K562 (cell line): ENCODE data around the gene ANK3. TPM values are rescaled to one million over a fixed set of nuclear protein-coding genes. Genes with fewer than 3 reads are reported as not detected.
A peak's percentile ranks its signal among the peaks of the same experiment; 100 is the strongest.

Source experiments
- ATAC-seq: fragments of 200-7000 bp; cut with Tn5 transposase; 3 replicates; pipeline ENCODE4 v1.9.1; 2020; ENCODE audit warnings: moderate library complexity
- BruUV-seq: library from RNA; stranded (reverse); fragments of 400-500 nt; replicated peaks from 2 replicates; lab custom pipeline; 2021; lab: Mats Ljungman, UMichigan
- CTCF ChIA-PET: fragments of 300-600 bp; formaldehyde crosslinking; extraction: SDS; loops from one replicate; lab custom pipeline; 2021; ENCODE audit warnings: low intra/inter-chr PET ratio; lab: Yijun Ruan, JAX
- POLR2A ChIA-PET: fragments of 300-600, 350-650 bp; sonication (Branson Sonifier 250); formaldehyde crosslinking; extraction: SDS; loops from one replicate; lab custom pipeline; 2021; ENCODE audit warnings: antibody characterized with exemption, inconsistent platforms; lab: Yijun Ruan, JAX
- DNase-seq, 4 experiments: peaks; one replicate each; pipeline versions ENCODE4 v3.0.0 to v3.0.0-alpha.2; 2011 to 2018; ENCODE audit warnings: low spot score in 3 of 4, mixed read lengths in 3 of 4; ENCODE audit errors: extremely low read depth in 1 of 4
- FAIRE-seq: peaks from 2 replicates; lab custom pipeline; 2011; peaks lifted over from hg19 to GRCh38; lab: Jason Lieb, UNC
- H2AFZ ChIP-seq: 2 replicates; pipeline ENCODE4 v1.6.0; 2011; ENCODE audit warnings: low read depth, low read length, control low read depth, inconsistent platforms
- H3K27ac ChIP-seq: fragments of 200-600 bp; 3 replicates; pipeline ENCODE4 v1.8.0; 2011; ENCODE audit warnings: low read depth, mild to moderate bottlenecking, control low read depth, inconsistent platforms, low read length, moderate library complexity, mixed read lengths; ENCODE audit errors: extremely low read depth
- H3K27me3 ChIP-seq, 2 experiments: fragments of 300-600 bp in 1 of 2; 2 replicates in 1 of 2; 3 replicates in 1 of 2; pipeline versions ENCODE4 v1.6.0 to v1.8.0; 2011; ENCODE audit warnings: inconsistent platforms in 2 of 2, low read length in 2 of 2, mild to moderate bottlenecking in 1 of 2, mixed read lengths in 1 of 2, moderate library complexity in 1 of 2; ENCODE audit not compliant: control insufficient read depth in 2 of 2, insufficient read depth in 2 of 2
- H3K36me3 ChIP-seq: fragments of 300-600 bp; 3 replicates; pipeline ENCODE4 v1.8.0; 2011; ENCODE audit warnings: mild to moderate bottlenecking, low read length, inconsistent platforms; ENCODE audit not compliant: control insufficient read depth, insufficient read depth
- H3K4me1 ChIP-seq, 2 experiments: fragments of 200-600 bp in 1 of 2; replicated peaks in 1 of 2; 2 replicates in 1 of 2; 3 replicates in 1 of 2; pipeline versions ENCODE4 v1.5.1 to v1.8.0; 2011; ENCODE audit warnings: inconsistent platforms in 2 of 2, low read length in 2 of 2, mild to moderate bottlenecking in 1 of 2, mixed read lengths in 1 of 2, moderate library complexity in 1 of 2; ENCODE audit not compliant: control insufficient read depth in 2 of 2, insufficient read depth in 2 of 2
- H3K4me2 ChIP-seq: 2 replicates; pipeline ENCODE4 v1.6.1; 2011; ENCODE audit warnings: low read length, control low read depth, inconsistent platforms, mixed read lengths; ENCODE audit not compliant: insufficient read depth
- H3K4me3 ChIP-seq: fragments of 200-600 bp; sonication (generic), shearing (Covaris generic); 2 replicates; pipeline ENCODE4 v1.5.1; 2016; ENCODE audit warnings: control low read depth, inconsistent platforms
- H3K79me2 ChIP-seq: fragments of 200-600 bp; 3 replicates; pipeline ENCODE4 v1.8.0; 2011; ENCODE audit warnings: low read length, inconsistent platforms; ENCODE audit not compliant: control insufficient read depth, insufficient read depth
- H3K9ac ChIP-seq, 2 experiments: 2 replicates each; pipeline versions ENCODE4 v1.6.0 to v1.6.1; 2011; ENCODE audit warnings: low read depth in 2 of 2, low read length in 2 of 2, control low read depth in 1 of 2, inconsistent platforms in 1 of 2, mild to moderate bottlenecking in 1 of 2, mixed read lengths in 1 of 2; ENCODE audit not compliant: insufficient read depth in 1 of 2
- H3K9me1 ChIP-seq: one replicate; pipeline ENCODE4 v1.6.0; 2011; ENCODE audit warnings: inconsistent platforms, mild to moderate bottlenecking, low read length, moderate library complexity; ENCODE audit not compliant: control insufficient read depth, insufficient read depth
- H3K9me3 ChIP-seq: replicated peaks from 2 replicates; pipeline ENCODE4 v1.5.1; 2011; ENCODE audit warnings: low read depth, low read length, inconsistent platforms; ENCODE audit not compliant: control insufficient read depth, insufficient read depth
- H4K20me1 ChIP-seq: replicated peaks from 2 replicates; pipeline ENCODE4 v1.6.1; 2011; ENCODE audit warnings: low read length, inconsistent platforms, mixed read lengths; ENCODE audit not compliant: control insufficient read depth, insufficient read depth
- ARID1B ChIP-seq: fragments of 450-650 bp; IDR thresholded peaks from 2 replicates; pipeline ENCODE4 v1.6.1; 2016; ENCODE audit warnings: antibody characterized with exemption, mild to moderate bottlenecking, inconsistent platforms
- BRD9 ChIP-seq: fragments of 450-650 bp; IDR thresholded peaks from 2 replicates; pipeline ENCODE4 v1.6.1; 2018; ENCODE audit warnings: low read depth; ENCODE audit not compliant: partially characterized antibody
- C11orf30 ChIP-seq: fragments of 450-650 bp; IDR thresholded peaks from 2 replicates; pipeline ENCODE4 v1.6.1; 2016; ENCODE audit warnings: low read depth, mild to moderate bottlenecking
- CAMTA2 ChIP-seq: fragments of 250-450 bp; sonication (Bioruptor Pico); conservative IDR thresholded peaks from 2 replicates; pipeline ENCODE4 v1.5.1; 2022
- CEBPG ChIP-seq, 3 experiments: fragments of 200-800 bp in 1 of 3; sonication (Bioruptor generic) in 1 of 3; sonication (generic) in 1 of 3; formaldehyde crosslinking in 1 of 3; IDR thresholded peaks in 2 of 3; conservative IDR thresholded peaks in 1 of 3; 2 replicates each; pipeline versions ENCODE4 v1.6.1 to v1.8.0; 2016 to 2022; ENCODE audit warnings: missing compliant biosample characterization in 2 of 3, missing genetic modification characterization in 2 of 3, mild to moderate bottlenecking in 1 of 3, missing genetic modification reagents in 1 of 3
- CREBBP ChIP-seq: IDR thresholded peaks from one replicate; pipeline ENCODE4 v1.6.1; 2012; ENCODE audit warnings: low read depth, mild to moderate bottlenecking, control low read depth, inconsistent platforms, low read length
- ELF1 ChIP-seq: fragments of 200-800 bp; sonication (Bioruptor generic); IDR thresholded peaks from 2 replicates; pipeline ENCODE4 v1.6.1; 2016; ENCODE audit warnings: missing genetic modification characterization, missing compliant biosample characterization
- FOSL1 ChIP-seq: fragments of 200-800 bp; sonication (Bioruptor generic); conservative IDR thresholded peaks from 2 replicates; pipeline ENCODE4 v1.6.1; 2016; ENCODE audit warnings: missing genetic modification characterization, missing compliant biosample characterization
- KDM4B ChIP-seq, 2 experiments: fragments of 450-650 bp in 1 of 2; sonication (generic) in 1 of 2; IDR thresholded peaks; 2 replicates each; pipeline ENCODE4 v1.6.1; 2016 to 2017; ENCODE audit warnings: borderline replicate concordance in 2 of 2, antibody characterized with exemption in 1 of 2, low read depth in 1 of 2, mild to moderate bottlenecking in 1 of 2
- MAFF ChIP-seq: IDR thresholded peaks from 2 replicates; pipeline ENCODE4 v1.6.1; 2012; ENCODE audit warnings: low read length, improper control_type of control experiment
- MCM2 ChIP-seq: fragments of 450-650 bp; IDR thresholded peaks from 2 replicates; pipeline ENCODE4 v1.6.1; 2017; ENCODE audit warnings: low read depth, mild to moderate bottlenecking
- MCM5 ChIP-seq: fragments of 450-650 bp; IDR thresholded peaks from 2 replicates; pipeline ENCODE4 v1.6.1; 2016; ENCODE audit warnings: low read depth
- PTRF ChIP-seq: fragments of 450-650 bp; IDR thresholded peaks from 2 replicates; pipeline ENCODE4 v1.6.1; 2016; ENCODE audit warnings: mild to moderate bottlenecking, missing genetic modification characterization, missing compliant biosample characterization
- RBM17 ChIP-seq: fragments of 200-400 bp; formaldehyde crosslinking; IDR thresholded peaks from 2 replicates; pipeline ENCODE4 v1.6.1; 2017; ENCODE audit warnings: low read depth, mild to moderate bottlenecking, low read length, borderline replicate concordance
- SMARCA5 ChIP-seq: fragments of 450-650 bp; IDR thresholded peaks from 2 replicates; pipeline ENCODE4 v1.6.1; 2016
- TRIM28 ChIP-seq: fragments of 450-650 bp; IDR thresholded peaks from 2 replicates; pipeline ENCODE4 v1.6.1; 2017
- XRCC3 ChIP-seq: fragments of 450-650 bp; IDR thresholded peaks from 2 replicates; pipeline ENCODE4 v1.6.1; 2017; ENCODE audit warnings: mild to moderate bottlenecking, moderate library complexity
- ZNF584 ChIP-seq: fragments of 200-800 bp; sonication (Bioruptor generic); IDR thresholded peaks from 2 replicates; pipeline ENCODE4 v1.6.1; 2016; ENCODE audit warnings: low read depth, mild to moderate bottlenecking, missing genetic modification characterization, missing compliant biosample characterization
- WGBS: fragments of 100-300 bp; shearing (Covaris generic); methylation state at CpG from one replicate; pipeline ENCODE4 v1.1.6; 2016; ENCODE audit warnings: low coverage, mixed read lengths; ENCODE audit not compliant: insufficient coverage; ENCODE audit errors: missing lambda C conversion rate; 5-methylcytosine and 5-hydroxymethylcytosine counted together
- in situ Hi-C: fragments of 300-500 bp; cut with MboI; formaldehyde crosslinking; loops from 4 replicates; pipeline ENCODE4 v1.15.0; 2018; ENCODE audit warnings: inconsistent platforms, mixed read lengths
- intact Hi-C: fragments of 100-400 bp; cut with micrococcal nuclease; formaldehyde crosslinking; loops from 2 replicates; pipeline ENCODE4 v1.14.2; 2022
- polyA plus RNA-seq, 8 experiments: library from polyadenylated mRNA; depleted of rRNA in 4 of 8; stranded (reverse) in 5 of 8; unstranded in 3 of 8; fragments of >200 nt; fragmentation: Nextera tagmentation in 2 of 8; fragmentation: Illumina TruSeq in 1 of 8; extraction: Ambion mirVana in 2 of 8; extraction: Trizol in 1 of 8; gene quantifications; 2 replicates each; pipeline versions ENCODE4 v1.2.1 to v1.2.3, GENCODE V29; 2011 to 2014; ENCODE audit warnings: inconsistent platforms in 1 of 8, missing spikeins in 1 of 8
- total RNA-seq, 7 experiments: library from RNA; depleted of rRNA in 6 of 7; stranded (reverse); fragments of >200 nt in 6 of 7; fragmentation: Illumina TruSeq in 2 of 7; extraction: Trizol in 2 of 7; gene quantifications; 2 replicates each; pipeline versions ENCODE4 v1.2.1 to v1.2.3, GENCODE V29; 2011 to 2021; ENCODE audit warnings: low replicate concordance in 1 of 7
- TF ChIP-seq, protein P1 (sequence below): sonication (generic); IDR thresholded peaks from 2 replicates; pipeline ENCODE4 v1.6.1; 2016
- TF ChIP-seq, protein P2 (sequence below): fragments of 450-650 bp; IDR thresholded peaks from 2 replicates; pipeline ENCODE4 v1.6.1; 2017; ENCODE audit warnings: mild to moderate bottlenecking, moderate library complexity
- TF ChIP-seq, protein P3 (sequence below): fragments of 450-650 bp; IDR thresholded peaks from 2 replicates; pipeline ENCODE4 v1.6.1; 2014; ENCODE audit warnings: low read depth, mild to moderate bottlenecking, moderate library complexity, borderline replicate concordance

ANK3 gene
- total and polyA plus RNA-seq, 9 of the 15 experiments (the other 6 are each of a cell fraction or from before 2014, with no cell fraction given) = 10.0 to 32.3 (median 17.9) TPM

DNA sequence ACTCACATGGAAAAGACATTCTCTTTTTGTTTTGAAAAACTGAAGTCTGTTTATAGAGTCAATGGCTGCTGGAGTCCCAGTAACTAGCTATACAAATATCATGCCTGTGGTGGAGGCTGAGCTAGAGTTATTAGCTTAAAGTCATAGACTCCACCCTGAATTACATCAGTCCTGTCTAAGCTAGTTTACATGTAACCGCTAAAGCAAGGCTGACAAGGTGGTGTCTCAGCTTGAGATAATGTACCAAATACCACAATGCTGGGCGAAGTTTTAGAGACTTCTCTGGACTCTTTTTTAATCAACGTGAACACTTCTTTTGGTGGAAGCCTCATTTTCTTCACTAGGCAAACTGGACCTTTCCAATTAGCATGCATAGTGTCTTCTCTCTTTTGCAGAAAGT, 219.4 kb downstream of the ANK3 start (continued):
- TF ChIP-seq CEBPG (CRISPR knock-in tag; IDR thresholded peaks at IDR 0.05) = no peak; the same call in 1 of the 2 replicates
- peak; percentile 30 to 51; a peak in 1 of 4 replicates for TF ChIP-seq CEBPG (tag; conservative IDR thresholded peaks at IDR 0.05 in 1 of 2, IDR thresholded peaks at IDR 0.05 in 1 of 2)
- peak; percentile 41; the same call in 1 of the 2 replicates for TF ChIP-seq ARID1B
- no peak for TF ChIP-seq XRCC3
- TF ChIP-seq, protein P1, sequence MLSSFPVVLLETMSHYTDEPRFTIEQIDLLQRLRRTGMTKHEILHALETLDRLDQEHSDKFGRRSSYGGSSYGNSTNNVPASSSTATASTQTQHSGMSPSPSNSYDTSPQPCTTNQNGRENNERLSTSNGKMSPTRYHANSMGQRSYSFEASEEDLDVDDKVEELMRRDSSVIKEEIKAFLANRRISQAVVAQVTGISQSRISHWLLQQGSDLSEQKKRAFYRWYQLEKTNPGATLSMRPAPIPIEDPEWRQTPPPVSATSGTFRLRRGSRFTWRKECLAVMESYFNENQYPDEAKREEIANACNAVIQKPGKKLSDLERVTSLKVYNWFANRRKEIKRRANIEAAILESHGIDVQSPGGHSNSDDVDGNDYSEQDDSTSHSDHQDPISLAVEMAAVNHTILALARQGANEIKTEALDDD = peak; percentile 94
- no peak for TF ChIP-seq MCM5
- no peak for TF ChIP-seq CREBBP
- 0 out of 2 replicates have a peak, but pooled peaks have one; percentile 24 for TF ChIP-seq ZNF584
- no peak; the same call in 1 of the 2 replicates for TF ChIP-seq FOSL1 (tag)
- TF ChIP-seq, all 486 proteins: peak for 18

DNA sequence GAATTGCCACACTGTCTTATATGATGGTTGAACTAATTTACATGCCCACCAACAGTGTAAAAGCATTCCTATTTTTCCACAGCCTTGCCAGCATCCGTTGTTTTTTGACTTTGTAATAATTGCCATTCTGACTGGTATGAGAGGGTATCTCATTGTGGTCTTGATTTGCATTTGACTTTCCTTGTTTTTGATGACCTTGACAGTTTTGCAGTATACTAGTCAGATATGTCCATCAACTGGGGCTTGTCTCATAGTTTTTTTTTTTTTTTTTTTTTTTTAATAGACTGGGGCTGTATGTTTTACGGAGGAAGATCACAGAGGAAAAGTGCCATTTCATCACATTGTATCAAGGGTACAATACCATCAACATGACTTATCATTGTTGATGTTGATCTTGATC, 220.6 kb downstream of the ANK3 start:
- no peak overlapping the region for H3K27ac ChIP-seq
- no peak overlapping the region for H3K4me2 ChIP-seq
- H3K9ac ChIP-seq = no peak overlapping the region
- no peaks in the 10 kb centered on the region for H3K27me3 ChIP-seq
- no peak overlapping the region for H2AFZ ChIP-seq
- no peaks in the 10 kb centered on the region for H3K9me1 ChIP-seq
- no peak overlapping the region for H3K4me3 ChIP-seq
- ATAC-seq (no peak), DNase-seq (no peak), FAIRE-seq (no peak)
- ChIA-PET POLR2A (no interaction called here), CTCF (no interaction called here)
- H3K4me1 ChIP-seq = peaks cover 0 to 8% of the 10 kb centered on the region in 2 experiments; a peak in 2 of 5 replicates
- in situ Hi-C loops (no loop called here), intact Hi-C loops (no loop called here)
- 54% methylated on average over 2 of the region's 2 CpGs for WGBS
- H3K79me2 ChIP-seq = no peaks in the 10 kb centered on the region
- H3K36me3 ChIP-seq = no peaks in the 10 kb centered on the region
- no peaks in the 10 kb centered on the region for H3K9me3 ChIP-seq
- H4K20me1 ChIP-seq = no peaks in the 10 kb centered on the region
- no TSS peak for BruUV-seq
- TF ChIP-seq ELF1 (tag) = no peak
- TF ChIP-seq, protein P2, sequence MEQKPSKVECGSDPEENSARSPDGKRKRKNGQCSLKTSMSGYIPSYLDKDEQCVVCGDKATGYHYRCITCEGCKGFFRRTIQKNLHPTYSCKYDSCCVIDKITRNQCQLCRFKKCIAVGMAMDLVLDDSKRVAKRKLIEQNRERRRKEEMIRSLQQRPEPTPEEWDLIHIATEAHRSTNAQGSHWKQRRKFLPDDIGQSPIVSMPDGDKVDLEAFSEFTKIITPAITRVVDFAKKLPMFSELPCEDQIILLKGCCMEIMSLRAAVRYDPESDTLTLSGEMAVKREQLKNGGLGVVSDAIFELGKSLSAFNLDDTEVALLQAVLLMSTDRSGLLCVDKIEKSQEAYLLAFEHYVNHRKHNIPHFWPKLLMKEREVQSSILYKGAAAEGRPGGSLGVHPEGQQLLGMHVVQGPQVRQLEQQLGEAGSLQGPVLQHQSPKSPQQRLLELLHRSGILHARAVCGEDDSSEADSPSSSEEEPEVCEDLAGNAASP = no peak
- peak; percentile 36; the same call in 1 of the 2 replicates for TF ChIP-seq MAFF
- TF ChIP-seq, protein P3, sequence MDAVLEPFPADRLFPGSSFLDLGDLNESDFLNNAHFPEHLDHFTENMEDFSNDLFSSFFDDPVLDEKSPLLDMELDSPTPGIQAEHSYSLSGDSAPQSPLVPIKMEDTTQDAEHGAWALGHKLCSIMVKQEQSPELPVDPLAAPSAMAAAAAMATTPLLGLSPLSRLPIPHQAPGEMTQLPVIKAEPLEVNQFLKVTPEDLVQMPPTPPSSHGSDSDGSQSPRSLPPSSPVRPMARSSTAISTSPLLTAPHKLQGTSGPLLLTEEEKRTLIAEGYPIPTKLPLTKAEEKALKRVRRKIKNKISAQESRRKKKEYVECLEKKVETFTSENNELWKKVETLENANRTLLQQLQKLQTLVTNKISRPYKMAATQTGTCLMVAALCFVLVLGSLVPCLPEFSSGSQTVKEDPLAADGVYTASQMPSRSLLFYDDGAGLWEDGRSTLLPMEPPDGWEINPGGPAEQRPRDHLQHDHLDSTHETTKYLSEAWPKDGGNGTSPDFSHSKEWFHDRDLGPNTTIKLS = no peak
- TF ChIP-seq MCM2 = no peak
- no peak for TF ChIP-seq TRIM28
- no peak for TF ChIP-seq KDM4B (IDR thresholded peaks at IDR 0.05; ENCODE audit: borderline replicate concordance in 2 of 2, low read depth in 1 of 2)
- no peak for TF ChIP-seq RBM17
- TF ChIP-seq C11orf30 = peak; percentile 75
- TF ChIP-seq CAMTA2 (CRISPR knock-in tag) = no peak
- TF ChIP-seq BRD9 = no peak
- no peak for TF ChIP-seq PTRF (tag)
- TF ChIP-seq SMARCA5 = no peak
